K562 (cell line): Measurements from ENCODE around the gene NLRP12. TPM values are rescaled to one million over a fixed set of nuclear protein-coding genes. Genes with fewer than 3 reads are reported as not detected.

Source experiments
- ATAC-seq: fragments of 200-7000 bp; cut with Tn5 transposase; 3 replicates; pipeline ENCODE4 v1.9.1; 2020; ENCODE audit warnings: moderate library complexity
- BruUV-seq: library from RNA; stranded (reverse); fragments of 400-500 nt; replicated peaks from 2 replicates; lab custom pipeline; 2021; lab: Mats Ljungman, UMichigan
- CTCF ChIA-PET: fragments of 300-600 bp; formaldehyde crosslinking; extraction: SDS; loops from one replicate; lab custom pipeline; 2021; ENCODE audit warnings: low intra/inter-chr PET ratio; lab: Yijun Ruan, JAX
- POLR2A ChIA-PET: fragments of 300-600, 350-650 bp; sonication (Branson Sonifier 250); formaldehyde crosslinking; extraction: SDS; loops from one replicate; lab custom pipeline; 2021; ENCODE audit warnings: antibody characterized with exemption, inconsistent platforms; lab: Yijun Ruan, JAX
- DNase-seq, 4 experiments: peaks; one replicate each; pipeline versions ENCODE4 v3.0.0 to v3.0.0-alpha.2; 2011 to 2018; ENCODE audit warnings: low spot score in 3 of 4, mixed read lengths in 3 of 4; ENCODE audit errors: extremely low read depth in 1 of 4
- FAIRE-seq: peaks from 2 replicates; lab custom pipeline; 2011; peaks lifted over from hg19 to GRCh38; lab: Jason Lieb, UNC
- H2AFZ ChIP-seq: 2 replicates; pipeline ENCODE4 v1.6.0; 2011; ENCODE audit warnings: low read depth, low read length, control low read depth, inconsistent platforms
- H3K27ac ChIP-seq: fragments of 200-600 bp; 3 replicates; pipeline ENCODE4 v1.8.0; 2011; ENCODE audit warnings: low read depth, mild to moderate bottlenecking, control low read depth, inconsistent platforms, low read length, moderate library complexity, mixed read lengths; ENCODE audit errors: extremely low read depth
- H3K27me3 ChIP-seq, 2 experiments: fragments of 300-600 bp in 1 of 2; 2 replicates in 1 of 2; 3 replicates in 1 of 2; pipeline versions ENCODE4 v1.6.0 to v1.8.0; 2011; ENCODE audit warnings: inconsistent platforms in 2 of 2, low read length in 2 of 2, mild to moderate bottlenecking in 1 of 2, mixed read lengths in 1 of 2, moderate library complexity in 1 of 2; ENCODE audit not compliant: control insufficient read depth in 2 of 2, insufficient read depth in 2 of 2
- H3K36me3 ChIP-seq: fragments of 300-600 bp; 3 replicates; pipeline ENCODE4 v1.8.0; 2011; ENCODE audit warnings: mild to moderate bottlenecking, low read length, inconsistent platforms; ENCODE audit not compliant: control insufficient read depth, insufficient read depth
- H3K4me1 ChIP-seq, 2 experiments: fragments of 200-600 bp in 1 of 2; replicated peaks in 1 of 2; 2 replicates in 1 of 2; 3 replicates in 1 of 2; pipeline versions ENCODE4 v1.5.1 to v1.8.0; 2011; ENCODE audit warnings: inconsistent platforms in 2 of 2, low read length in 2 of 2, mild to moderate bottlenecking in 1 of 2, mixed read lengths in 1 of 2, moderate library complexity in 1 of 2; ENCODE audit not compliant: control insufficient read depth in 2 of 2, insufficient read depth in 2 of 2
- H3K4me2 ChIP-seq: 2 replicates; pipeline ENCODE4 v1.6.1; 2011; ENCODE audit warnings: low read length, control low read depth, inconsistent platforms, mixed read lengths; ENCODE audit not compliant: insufficient read depth
- H3K4me3 ChIP-seq: fragments of 200-600 bp; sonication (generic), shearing (Covaris generic); 2 replicates; pipeline ENCODE4 v1.5.1; 2016; ENCODE audit warnings: control low read depth, inconsistent platforms
- H3K79me2 ChIP-seq: fragments of 200-600 bp; 3 replicates; pipeline ENCODE4 v1.8.0; 2011; ENCODE audit warnings: low read length, inconsistent platforms; ENCODE audit not compliant: control insufficient read depth, insufficient read depth
- H3K9ac ChIP-seq, 2 experiments: 2 replicates each; pipeline versions ENCODE4 v1.6.0 to v1.6.1; 2011; ENCODE audit warnings: low read depth in 2 of 2, low read length in 2 of 2, control low read depth in 1 of 2, inconsistent platforms in 1 of 2, mild to moderate bottlenecking in 1 of 2, mixed read lengths in 1 of 2; ENCODE audit not compliant: insufficient read depth in 1 of 2
- H3K9me1 ChIP-seq: one replicate; pipeline ENCODE4 v1.6.0; 2011; ENCODE audit warnings: inconsistent platforms, mild to moderate bottlenecking, low read length, moderate library complexity; ENCODE audit not compliant: control insufficient read depth, insufficient read depth
- H3K9me3 ChIP-seq: replicated peaks from 2 replicates; pipeline ENCODE4 v1.5.1; 2011; ENCODE audit warnings: low read depth, low read length, inconsistent platforms; ENCODE audit not compliant: control insufficient read depth, insufficient read depth
- H4K20me1 ChIP-seq: replicated peaks from 2 replicates; pipeline ENCODE4 v1.6.1; 2011; ENCODE audit warnings: low read length, inconsistent platforms, mixed read lengths; ENCODE audit not compliant: control insufficient read depth, insufficient read depth
- ADNP ChIP-seq: fragments of 200-800 bp; sonication (Bioruptor generic); IDR thresholded peaks from 2 replicates; pipeline ENCODE4 v1.6.1; 2016; ENCODE audit warnings: missing genetic modification characterization, missing compliant biosample characterization
- WGBS: fragments of 100-300 bp; shearing (Covaris generic); methylation state at CpG from one replicate; pipeline ENCODE4 v1.1.6; 2016; ENCODE audit warnings: low coverage, mixed read lengths; ENCODE audit not compliant: insufficient coverage; ENCODE audit errors: missing lambda C conversion rate; 5-methylcytosine and 5-hydroxymethylcytosine counted together
- in situ Hi-C: fragments of 300-500 bp; cut with MboI; formaldehyde crosslinking; loops from 4 replicates; pipeline ENCODE4 v1.15.0; 2018; ENCODE audit warnings: inconsistent platforms, mixed read lengths
- intact Hi-C: fragments of 100-400 bp; cut with micrococcal nuclease; formaldehyde crosslinking; loops from 2 replicates; pipeline ENCODE4 v1.14.2; 2022
- polyA plus RNA-seq, 8 experiments: library from polyadenylated mRNA; depleted of rRNA in 4 of 8; stranded (reverse) in 5 of 8; unstranded in 3 of 8; fragments of >200 nt; fragmentation: Nextera tagmentation in 2 of 8; fragmentation: Illumina TruSeq in 1 of 8; extraction: Ambion mirVana in 2 of 8; extraction: Trizol in 1 of 8; gene quantifications; 2 replicates each; pipeline versions ENCODE4 v1.2.1 to v1.2.3, GENCODE V29; 2011 to 2014; ENCODE audit warnings: inconsistent platforms in 1 of 8, missing spikeins in 1 of 8
- total RNA-seq, 7 experiments: library from RNA; depleted of rRNA in 6 of 7; stranded (reverse); fragments of >200 nt in 6 of 7; fragmentation: Illumina TruSeq in 2 of 7; extraction: Trizol in 2 of 7; gene quantifications; 2 replicates each; pipeline versions ENCODE4 v1.2.1 to v1.2.3, GENCODE V29; 2011 to 2021; ENCODE audit warnings: low replicate concordance in 1 of 7
- TF ChIP-seq, protein P1 (sequence below): fragments of 200-800 bp; sonication (Bioruptor generic); IDR thresholded peaks from 2 replicates; pipeline ENCODE4 v1.6.1; 2017; ENCODE audit warnings: missing genetic modification characterization, missing compliant biosample characterization
- TF ChIP-seq, protein P2 (sequence below), 3 experiments: IDR thresholded peaks in 2 of 3; conservative IDR thresholded peaks in 1 of 3; 2 replicates each; pipeline ENCODE4 v1.5.1; 2011 to 2012; ENCODE audit warnings: low read length in 3 of 3, mild to moderate bottlenecking in 3 of 3, control low read depth in 2 of 3, improper control_type of control experiment in 1 of 3, inconsistent platforms in 1 of 3, low read depth in 1 of 3, mixed read lengths in 1 of 3, moderate library complexity in 1 of 3; ENCODE audit not compliant: insufficient read depth in 2 of 3
- TF ChIP-seq, protein P3 (sequence below): fragments of 250-450 bp; sonication (Bioruptor Pico); IDR thresholded peaks from 2 replicates; pipeline ENCODE4 v1.8.0; 2021; ENCODE audit warnings: moderate library complexity, mild to moderate bottlenecking, inconsistent platforms

Gene NLRP12
- total and polyA plus RNA-seq, 9 of the 15 experiments (the other 6 are each of a cell fraction or from before 2014, with no cell fraction given): not detected

DNA sequence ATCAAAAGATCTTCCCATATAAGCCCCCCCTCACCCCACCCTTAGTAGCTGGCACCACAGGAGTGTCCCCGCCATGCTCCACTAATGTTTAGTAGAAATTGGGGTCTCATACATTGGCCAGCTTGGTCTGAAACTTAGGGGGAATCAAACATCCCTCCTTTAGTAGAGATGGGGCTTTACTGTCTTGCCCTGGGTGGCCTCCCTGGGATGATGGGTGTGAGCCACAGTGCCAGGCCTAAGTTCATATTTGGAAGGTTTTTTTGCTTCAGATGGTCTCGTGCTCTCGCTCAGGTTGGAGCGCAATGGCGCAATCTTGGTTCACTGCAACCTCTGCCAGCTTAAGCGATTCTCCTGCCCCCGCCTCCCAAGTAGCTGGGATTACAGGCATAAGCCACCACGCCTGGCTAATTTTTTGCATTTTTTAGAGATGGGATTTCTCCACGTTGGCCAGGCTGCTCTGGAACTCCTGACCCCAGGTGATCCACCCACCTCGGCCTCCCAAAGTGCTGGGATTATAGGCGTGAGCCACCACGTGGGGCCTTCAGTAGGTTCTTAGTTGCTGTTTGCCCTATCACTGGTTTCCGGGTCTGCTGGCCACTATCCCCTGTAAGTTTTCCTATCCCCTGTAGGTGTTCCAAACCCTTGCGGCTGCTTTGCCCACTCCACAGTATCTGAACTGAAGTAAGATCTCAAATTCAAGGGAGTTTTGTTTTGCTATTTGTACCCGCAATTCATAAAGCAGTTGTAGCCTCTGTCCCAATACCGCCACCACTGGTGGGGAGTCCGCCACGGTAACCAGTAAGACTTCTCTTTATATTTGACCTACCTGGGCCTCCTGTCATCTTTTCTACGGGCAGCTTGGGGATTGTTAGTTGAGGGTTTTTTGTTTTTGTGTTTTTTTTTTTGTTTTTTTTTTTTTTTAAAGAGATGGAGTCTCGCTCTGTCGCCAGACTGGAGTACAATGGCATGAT, 34.1 kb downstream of the NLRP12 start:
- no peak overlapping the region for H3K4me3 ChIP-seq
- H3K4me1 ChIP-seq: peaks cover 0 to 3% of the 10 kb centered on the region in 2 experiments; a peak in 2 of 5 replicates
- H3K4me2 ChIP-seq: no peak overlapping the region
- H3K79me2 ChIP-seq: no peaks in the 10 kb centered on the region
- no peak for ATAC-seq
- in situ Hi-C loops: no loop called here
- BruUV-seq: no TSS peak
- intact Hi-C loops: loop anchor here (5.0 to 10.0 kb wide), 2 partner anchors 55 to 242 kb away; no protein-coding TSS in a partner anchor
- CTCF ChIA-PET: interaction anchor here (0.6 kb wide), 1 partner anchor 43 kb away, joined by 5 read pairs; no protein-coding TSS in a partner anchor
- no peak overlapping the region for H2AFZ ChIP-seq
- 34% methylated on average over 19 of the region's 21 CpGs for WGBS
- H3K9me1 ChIP-seq: no peaks in the 10 kb centered on the region
- peaks cover 6 to 43% of the 10 kb centered on the region in 2 experiments; a peak in 4 of 5 replicates for H3K27me3 ChIP-seq
- no peak overlapping the region for H3K9ac ChIP-seq
- H3K36me3 ChIP-seq: no peaks in the 10 kb centered on the region
- TF ChIP-seq, protein P1, sequence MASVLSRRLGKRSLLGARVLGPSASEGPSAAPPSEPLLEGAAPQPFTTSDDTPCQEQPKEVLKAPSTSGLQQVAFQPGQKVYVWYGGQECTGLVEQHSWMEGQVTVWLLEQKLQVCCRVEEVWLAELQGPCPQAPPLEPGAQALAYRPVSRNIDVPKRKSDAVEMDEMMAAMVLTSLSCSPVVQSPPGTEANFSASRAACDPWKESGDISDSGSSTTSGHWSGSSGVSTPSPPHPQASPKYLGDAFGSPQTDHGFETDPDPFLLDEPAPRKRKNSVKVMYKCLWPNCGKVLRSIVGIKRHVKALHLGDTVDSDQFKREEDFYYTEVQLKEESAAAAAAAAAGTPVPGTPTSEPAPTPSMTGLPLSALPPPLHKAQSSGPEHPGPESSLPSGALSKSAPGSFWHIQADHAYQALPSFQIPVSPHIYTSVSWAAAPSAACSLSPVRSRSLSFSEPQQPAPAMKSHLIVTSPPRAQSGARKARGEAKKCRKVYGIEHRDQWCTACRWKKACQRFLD: no peak
- TF ChIP-seq, protein P2, sequence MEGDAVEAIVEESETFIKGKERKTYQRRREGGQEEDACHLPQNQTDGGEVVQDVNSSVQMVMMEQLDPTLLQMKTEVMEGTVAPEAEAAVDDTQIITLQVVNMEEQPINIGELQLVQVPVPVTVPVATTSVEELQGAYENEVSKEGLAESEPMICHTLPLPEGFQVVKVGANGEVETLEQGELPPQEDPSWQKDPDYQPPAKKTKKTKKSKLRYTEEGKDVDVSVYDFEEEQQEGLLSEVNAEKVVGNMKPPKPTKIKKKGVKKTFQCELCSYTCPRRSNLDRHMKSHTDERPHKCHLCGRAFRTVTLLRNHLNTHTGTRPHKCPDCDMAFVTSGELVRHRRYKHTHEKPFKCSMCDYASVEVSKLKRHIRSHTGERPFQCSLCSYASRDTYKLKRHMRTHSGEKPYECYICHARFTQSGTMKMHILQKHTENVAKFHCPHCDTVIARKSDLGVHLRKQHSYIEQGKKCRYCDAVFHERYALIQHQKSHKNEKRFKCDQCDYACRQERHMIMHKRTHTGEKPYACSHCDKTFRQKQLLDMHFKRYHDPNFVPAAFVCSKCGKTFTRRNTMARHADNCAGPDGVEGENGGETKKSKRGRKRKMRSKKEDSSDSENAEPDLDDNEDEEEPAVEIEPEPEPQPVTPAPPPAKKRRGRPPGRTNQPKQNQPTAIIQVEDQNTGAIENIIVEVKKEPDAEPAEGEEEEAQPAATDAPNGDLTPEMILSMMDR (IDR thresholded peaks at IDR 0.05 in 2 of 3, conservative IDR thresholded peaks at IDR 0.05 in 1 of 3; ENCODE audit: insufficient read depth in 2 of 3, low read depth in 1 of 3, low read length in 3 of 3): 0 out of 6 replicates have a peak, but pooled peaks of 1 of the 3 experiments have one; percentile 5
- no peak for TF ChIP-seq ADNP (tag)
- TF ChIP-seq, protein P3, sequence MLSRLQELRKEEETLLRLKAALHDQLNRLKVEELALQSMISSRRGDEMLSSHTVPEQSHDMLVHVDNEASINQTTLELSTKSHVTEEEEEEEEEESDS (CRISPR knock-in tag): no peak
- TF ChIP-seq, all 486 proteins: peak for 1
- no peak overlapping the region for H3K27ac ChIP-seq
- POLR2A ChIA-PET: interaction anchor here (0.8 kb wide), 1 partner anchor 234 kb away, joined by 6 read pairs; no protein-coding TSS in a partner anchor
- H4K20me1 ChIP-seq: no peaks in the 10 kb centered on the region
- no peaks in the 10 kb centered on the region for H3K9me3 ChIP-seq
- DNase-seq: no peak
- no peak for FAIRE-seq
